Measurements from ENCODE around the gene MUC5AC.

MUC5AC gene

DNA sequence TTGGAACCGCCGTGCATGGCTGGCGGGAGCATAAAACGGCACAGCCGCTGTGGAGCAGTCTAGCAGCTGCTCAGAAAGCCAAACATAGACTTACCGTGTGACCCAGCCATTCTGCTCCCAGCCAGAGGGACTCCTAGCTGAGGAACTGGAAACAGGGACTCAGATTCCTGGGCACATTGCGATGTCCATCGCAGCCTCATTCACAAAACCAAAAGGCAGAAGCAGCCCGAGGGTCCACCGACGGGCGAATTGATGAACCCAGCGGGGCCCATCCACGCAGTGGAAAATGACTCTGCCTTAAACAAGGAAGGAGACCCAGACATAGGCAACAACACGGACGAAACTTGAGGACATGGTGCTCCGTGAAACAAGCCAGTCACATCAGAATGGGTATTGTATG lies 59.4 kb downstream of the MUC5AC start:
- Histone ChIP-seq H4K20me1 (ENCODE audit: insufficient read depth, low read length) (no peaks in the 10 kb centered on the region; the same call in 1 of the 2 replicates), H3K27me3 (ENCODE audit: insufficient read depth, low read length, poor library complexity) (no peaks in the 10 kb centered on the region), H3K4me3 (ENCODE audit: low read depth in 1 of 2, low read length in 2 of 2) (no peak overlapping the region), H3K4me2 (ENCODE audit: insufficient read depth, low read length) (no peak overlapping the region), H3K27ac (ENCODE audit: low read length) (no peak overlapping the region), H3K79me2 (ENCODE audit: insufficient read depth, low read length) (no peaks in the 10 kb centered on the region), H3K9me3 (ENCODE audit: insufficient read depth, low read length, severe bottlenecking) (no peaks in the 10 kb centered on the region), H3K9ac (ENCODE audit: low read depth, low read length) (no peak overlapping the region), H2AFZ (ENCODE audit: low read depth, low read length) (no peak overlapping the region), H3K36me3 (ENCODE audit: insufficient read depth, low read length) (no peaks in the 10 kb centered on the region), H3K4me1 (ENCODE audit: insufficient read depth, low read length) (no peaks in the 10 kb centered on the region)
- DNase-seq (no peak), ATAC-seq (ENCODE audit: insufficient read depth, low read depth) (no peak)
- no peak for TF ChIP-seq EZH2 (IDR thresholded peaks at IDR 0.05; ENCODE audit: borderline replicate concordance, low read depth, low read length, severe bottlenecking)
- TF ChIP-seq, protein P1, sequence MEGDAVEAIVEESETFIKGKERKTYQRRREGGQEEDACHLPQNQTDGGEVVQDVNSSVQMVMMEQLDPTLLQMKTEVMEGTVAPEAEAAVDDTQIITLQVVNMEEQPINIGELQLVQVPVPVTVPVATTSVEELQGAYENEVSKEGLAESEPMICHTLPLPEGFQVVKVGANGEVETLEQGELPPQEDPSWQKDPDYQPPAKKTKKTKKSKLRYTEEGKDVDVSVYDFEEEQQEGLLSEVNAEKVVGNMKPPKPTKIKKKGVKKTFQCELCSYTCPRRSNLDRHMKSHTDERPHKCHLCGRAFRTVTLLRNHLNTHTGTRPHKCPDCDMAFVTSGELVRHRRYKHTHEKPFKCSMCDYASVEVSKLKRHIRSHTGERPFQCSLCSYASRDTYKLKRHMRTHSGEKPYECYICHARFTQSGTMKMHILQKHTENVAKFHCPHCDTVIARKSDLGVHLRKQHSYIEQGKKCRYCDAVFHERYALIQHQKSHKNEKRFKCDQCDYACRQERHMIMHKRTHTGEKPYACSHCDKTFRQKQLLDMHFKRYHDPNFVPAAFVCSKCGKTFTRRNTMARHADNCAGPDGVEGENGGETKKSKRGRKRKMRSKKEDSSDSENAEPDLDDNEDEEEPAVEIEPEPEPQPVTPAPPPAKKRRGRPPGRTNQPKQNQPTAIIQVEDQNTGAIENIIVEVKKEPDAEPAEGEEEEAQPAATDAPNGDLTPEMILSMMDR (IDR thresholded peaks at IDR 0.05; ENCODE audit: borderline replicate concordance, extremely low read depth, low read length, poor library complexity, severe bottlenecking) = no peak

DNA sequence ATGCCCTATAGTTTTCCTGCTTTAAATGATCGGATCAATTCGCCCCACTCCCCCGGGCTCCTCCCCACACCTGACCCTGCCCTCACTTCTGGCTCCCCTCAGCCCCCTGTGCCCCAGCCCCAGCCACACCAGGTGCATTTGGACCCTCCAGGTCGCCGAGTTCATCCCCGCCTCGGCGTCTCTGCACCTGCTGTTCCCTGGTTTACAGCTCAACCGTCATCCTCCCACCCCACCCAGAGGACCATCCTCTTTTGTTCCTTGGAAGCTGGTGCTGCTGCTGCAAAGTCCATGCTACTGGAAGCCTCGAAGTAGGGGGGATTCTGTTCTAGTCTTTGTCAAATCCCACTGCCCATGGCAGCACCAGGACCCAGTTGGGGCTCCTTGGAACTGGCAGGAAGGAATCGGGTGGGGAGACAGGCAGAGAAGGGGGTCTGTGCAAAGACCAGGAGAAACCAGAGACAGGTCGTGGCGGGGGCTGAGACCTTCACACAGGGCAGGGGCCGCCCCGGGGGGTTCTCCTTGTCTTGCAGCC lies 60.6 kb downstream of the MUC5AC start:
- Histone ChIP-seq H3K4me1 (ENCODE audit: insufficient read depth, low read length) (no peaks in the 10 kb centered on the region), H3K9me3 (ENCODE audit: insufficient read depth, low read length, severe bottlenecking) (no peaks in the 10 kb centered on the region), H3K79me2 (ENCODE audit: insufficient read depth, low read length) (no peaks in the 10 kb centered on the region), H3K4me3 (ENCODE audit: low read depth in 1 of 2, low read length in 2 of 2) (no peak overlapping the region), H3K9ac (ENCODE audit: low read depth, low read length) (no peak overlapping the region), H3K27me3 (ENCODE audit: insufficient read depth, low read length, poor library complexity) (no peaks in the 10 kb centered on the region), H2AFZ (ENCODE audit: low read depth, low read length) (no peak overlapping the region), H4K20me1 (ENCODE audit: insufficient read depth, low read length) (no peaks in the 10 kb centered on the region; the same call in 1 of the 2 replicates), H3K27ac (ENCODE audit: low read length) (no peak overlapping the region), H3K36me3 (ENCODE audit: insufficient read depth, low read length) (no peaks in the 10 kb centered on the region), H3K4me2 (ENCODE audit: insufficient read depth, low read length) (no peak overlapping the region)
- TF ChIP-seq EZH2 (IDR thresholded peaks at IDR 0.05; ENCODE audit: borderline replicate concordance, low read depth, low read length, severe bottlenecking) = no peak
- TF ChIP-seq, protein P1 (IDR thresholded peaks at IDR 0.05; ENCODE audit: borderline replicate concordance, extremely low read depth, low read length, poor library complexity, severe bottlenecking) = no peak
- DNase-seq (no peak), ATAC-seq (ENCODE audit: insufficient read depth, low read depth) (no peak)

DNA sequence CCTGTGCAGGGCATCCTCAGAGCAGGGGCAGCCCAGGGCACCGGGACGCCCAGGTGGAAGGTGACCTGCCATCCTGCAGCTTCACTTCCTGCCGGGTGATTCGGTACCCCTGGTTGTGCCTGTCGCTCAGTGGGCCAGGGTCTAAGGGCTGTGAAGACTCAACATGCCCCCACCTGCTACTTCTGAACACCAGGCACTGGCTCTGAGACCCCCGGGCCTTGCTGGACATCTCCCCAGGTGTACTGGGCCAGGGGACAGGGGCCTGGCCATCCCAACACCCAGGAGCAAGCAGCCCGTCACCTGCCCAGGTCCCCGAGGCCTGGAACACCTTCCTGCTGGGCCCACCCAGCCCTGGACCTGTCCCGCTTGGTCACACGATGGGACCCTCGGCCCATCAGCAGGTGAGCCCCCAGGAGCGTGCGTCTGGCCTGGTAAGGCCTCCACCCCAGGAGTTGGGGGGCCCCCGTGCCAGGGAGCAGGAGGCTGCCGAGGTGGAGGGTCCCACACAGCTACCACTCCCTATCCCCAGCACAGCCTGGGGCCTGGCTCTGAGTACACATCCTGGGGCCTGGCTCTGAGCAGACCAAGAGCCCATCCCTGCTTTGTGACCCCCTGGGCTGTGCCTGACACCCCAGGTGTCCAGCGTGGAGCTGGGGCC lies 61.2 kb downstream of the MUC5AC start:
- ATAC-seq (ENCODE audit: insufficient read depth, low read depth) = no peak
- TF ChIP-seq, protein P1 (IDR thresholded peaks at IDR 0.05; ENCODE audit: borderline replicate concordance, extremely low read depth, low read length, poor library complexity, severe bottlenecking) = no peak
- TF ChIP-seq EZH2 (IDR thresholded peaks at IDR 0.05; ENCODE audit: borderline replicate concordance, low read depth, low read length, severe bottlenecking) = no peak
- no peak overlapping the region for H2AFZ ChIP-seq (ENCODE audit: low read depth, low read length)

More for the DNA sequence above, 61.2 kb downstream of the MUC5AC start:
- no peaks in the 10 kb centered on the region for H3K4me1 ChIP-seq (ENCODE audit: insufficient read depth, low read length)
- no peaks in the 10 kb centered on the region for H3K27me3 ChIP-seq (ENCODE audit: insufficient read depth, low read length, poor library complexity)
- no peaks in the 10 kb centered on the region for H3K9me3 ChIP-seq (ENCODE audit: insufficient read depth, low read length, severe bottlenecking)
- H4K20me1 ChIP-seq (ENCODE audit: insufficient read depth, low read length) = no peaks in the 10 kb centered on the region; the same call in 1 of the 2 replicates
- no peak for DNase-seq
- H3K4me3 ChIP-seq (ENCODE audit: low read depth in 1 of 2, low read length in 2 of 2) = no peak overlapping the region
- H3K36me3 ChIP-seq (ENCODE audit: insufficient read depth, low read length) = no peaks in the 10 kb centered on the region
- no peak overlapping the region for H3K9ac ChIP-seq (ENCODE audit: low read depth, low read length)
- H3K27ac ChIP-seq (ENCODE audit: low read length) = no peak overlapping the region
- H3K4me2 ChIP-seq (ENCODE audit: insufficient read depth, low read length) = no peak overlapping the region
- H3K79me2 ChIP-seq (ENCODE audit: insufficient read depth, low read length) = no peaks in the 10 kb centered on the region

Measured in DND-41 (cell line).